ENCODE measurements around the gene RAPGEF4. TPM values are rescaled to one million over a fixed set of nuclear protein-coding genes. Genes with fewer than 3 reads are reported as not detected.

RAPGEF4 gene
- total and polyA plus RNA-seq, 2 of the 4 experiments (the other 2 are of a cell fraction): 1.7 to 3.2 TPM

DNA sequence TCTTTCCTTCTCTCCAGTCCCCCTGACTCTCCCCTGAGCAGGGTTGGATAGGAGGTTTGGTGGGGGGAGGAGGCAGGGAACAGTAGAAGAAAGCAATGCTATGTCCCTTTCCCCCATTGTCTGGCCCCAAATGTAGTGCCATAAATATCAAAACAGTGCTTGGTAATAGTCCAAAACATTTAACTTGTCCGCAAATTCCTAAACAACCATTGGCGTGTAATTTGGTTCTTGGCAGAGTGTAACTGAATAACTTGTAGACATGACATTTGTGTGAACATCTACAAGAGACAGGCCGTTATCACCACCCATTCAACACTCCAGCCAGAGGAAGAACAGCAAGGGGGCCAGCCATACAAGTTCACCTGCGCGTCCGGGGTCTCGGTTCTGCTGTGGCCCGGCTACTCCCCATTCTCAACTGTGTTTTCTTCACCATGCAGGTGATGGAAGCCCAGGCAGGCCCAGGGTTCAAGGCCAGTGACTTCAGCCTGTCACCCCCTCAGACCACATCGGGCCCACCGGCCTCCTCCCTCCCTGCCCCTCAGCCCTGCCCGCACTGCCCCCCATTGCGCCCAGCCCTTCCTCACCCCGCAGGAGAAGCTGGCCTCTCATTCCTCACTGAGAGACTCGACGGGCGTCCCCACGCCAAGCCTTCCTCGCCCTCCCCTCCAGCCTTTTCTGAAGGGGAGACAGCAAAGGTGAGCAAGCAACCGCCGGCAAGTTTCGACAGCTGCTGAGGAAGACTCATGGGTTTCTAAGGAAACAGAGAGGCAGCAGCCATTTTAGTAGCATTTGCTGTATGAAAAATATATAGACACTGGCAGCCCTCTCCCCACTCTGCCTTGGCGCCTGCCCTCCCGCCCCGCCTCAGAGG is 699 bp upstream of the RAPGEF4 start:
- Histone ChIP-seq H3K27me3 (ENCODE audit: control insufficient read depth, insufficient read depth, low read length) (peaks cover 7% of the 10 kb centered on the region; the same call in 1 of the 2 replicates), H3K36me3 (ENCODE audit: control insufficient read depth, insufficient read depth, low read length) (no peaks in the 10 kb centered on the region), H4K5ac (ENCODE audit: low read depth, low read length) (no peak overlapping the region), H4K91ac (ENCODE audit: insufficient read depth, low read depth, low read length) (no peak overlapping the region), H4K8ac (ENCODE audit: low read depth in 2 of 2, low read length in 2 of 2) (no peak overlapping the region; a peak in 1 of 4 replicates), H3K56ac (ENCODE audit: extremely low read depth, insufficient read depth, low read length) (no peak overlapping the region), H3K4me2 (ENCODE audit: low read depth, low read length) (peak overlapping the region; percentile 44), H2BK20ac (ENCODE audit: low read depth, low read length) (no peak overlapping the region), H2AK5ac (ENCODE audit: low read depth, low read length) (no peak overlapping the region; the same call in 1 of the 2 replicates), H2AK9ac (replicated peaks; ENCODE audit: low read depth, low read length, poor library complexity) (no peak overlapping the region), H2AFZ (replicated peaks; ENCODE audit: low read length, poor library complexity) (peak overlapping the region; percentile 86), H3K4ac (ENCODE audit: low read depth, low read length) (no peak overlapping the region), H3K79me1 (ENCODE audit: low read depth in 1 of 2, low read length in 2 of 2) (no peaks in the 10 kb centered on the region), H3K27ac (ENCODE audit: insufficient read depth, low read length) (no peak overlapping the region), H2BK15ac (ENCODE audit: low read depth, low read length) (no peak overlapping the region), H3K9me3 (ENCODE audit: control insufficient read depth, insufficient read depth, low read length) (no peaks in the 10 kb centered on the region), H3K9me1 (ENCODE audit: insufficient read depth, low read length) (no peaks in the 10 kb centered on the region), H3K18ac (ENCODE audit: low read depth, low read length) (no peak overlapping the region), H3K4me1 (ENCODE audit: control insufficient read depth, insufficient read depth, low read length) (peaks cover 4% of the 10 kb centered on the region), H3K14ac (replicated peaks; ENCODE audit: low read depth, low read length) (no peak overlapping the region), H4K20me1 (ENCODE audit: insufficient read depth, low read length) (no peaks in the 10 kb centered on the region), H3K4me3 (ENCODE audit: insufficient read depth, low read depth, low read length) (peak overlapping the region; percentile 81), H2BK5ac (ENCODE audit: low read depth, low read length, poor library complexity, severe bottlenecking) (no peak overlapping the region), H2BK120ac (ENCODE audit: low read depth, low read length) (no peak overlapping the region), H3K23ac (ENCODE audit: low read depth, low read length) (no peak overlapping the region), H3K9ac (ENCODE audit: low read depth, low read length) (no peak overlapping the region)
- ATAC-seq (ENCODE audit: low read depth) (peak; percentile 19), DNase-seq (no peak)
- no TSS peak for BruUV-seq (replicated peaks)
- WGBS, 2 experiments (ENCODE audit: extremely low coverage in 2 of 2, insufficient read length in 1 of 2): no CpG with 5 or more reads among the region's 24 CpGs
- ChIA-PET CTCF (no interaction called here), POLR2A (ENCODE audit: unreplicated experiment) (no interaction called here)
- TF ChIP-seq CHD1 (IDR thresholded peaks at IDR 0.05; ENCODE audit: low read depth, low read length) (no peak), RCOR1 (IDR thresholded peaks at IDR 0.05; ENCODE audit: insufficient replicate concordance, low read length) (no peak), MAFK (IDR thresholded peaks at IDR 0.05; ENCODE audit: low read depth, low read length) (no peak), BHLHE40 (IDR thresholded peaks at IDR 0.05; ENCODE audit: low read depth, low read length) (no peak), SMC3 (IDR thresholded peaks at IDR 0.05; ENCODE audit: low read depth, low read length) (no peak), CEBPB (IDR thresholded peaks at IDR 0.05; ENCODE audit: low read depth, low read length) (no peak), RAD21 (IDR thresholded peaks at IDR 0.05; ENCODE audit: low read length) (no peak), NFE2L2 (IDR thresholded peaks at IDR 0.05; ENCODE audit: low read depth, low read length) (no peak), RFX5 (IDR thresholded peaks at IDR 0.05; ENCODE audit: low read depth, low read length) (no peak)
- TF ChIP-seq, protein P1, sequence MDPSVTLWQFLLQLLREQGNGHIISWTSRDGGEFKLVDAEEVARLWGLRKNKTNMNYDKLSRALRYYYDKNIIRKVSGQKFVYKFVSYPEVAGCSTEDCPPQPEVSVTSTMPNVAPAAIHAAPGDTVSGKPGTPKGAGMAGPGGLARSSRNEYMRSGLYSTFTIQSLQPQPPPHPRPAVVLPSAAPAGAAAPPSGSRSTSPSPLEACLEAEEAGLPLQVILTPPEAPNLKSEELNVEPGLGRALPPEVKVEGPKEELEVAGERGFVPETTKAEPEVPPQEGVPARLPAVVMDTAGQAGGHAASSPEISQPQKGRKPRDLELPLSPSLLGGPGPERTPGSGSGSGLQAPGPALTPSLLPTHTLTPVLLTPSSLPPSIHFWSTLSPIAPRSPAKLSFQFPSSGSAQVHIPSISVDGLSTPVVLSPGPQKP (IDR thresholded peaks at IDR 0.05; ENCODE audit: borderline replicate concordance, low read depth, low read length): no peak
- TF ChIP-seq, protein P2, sequence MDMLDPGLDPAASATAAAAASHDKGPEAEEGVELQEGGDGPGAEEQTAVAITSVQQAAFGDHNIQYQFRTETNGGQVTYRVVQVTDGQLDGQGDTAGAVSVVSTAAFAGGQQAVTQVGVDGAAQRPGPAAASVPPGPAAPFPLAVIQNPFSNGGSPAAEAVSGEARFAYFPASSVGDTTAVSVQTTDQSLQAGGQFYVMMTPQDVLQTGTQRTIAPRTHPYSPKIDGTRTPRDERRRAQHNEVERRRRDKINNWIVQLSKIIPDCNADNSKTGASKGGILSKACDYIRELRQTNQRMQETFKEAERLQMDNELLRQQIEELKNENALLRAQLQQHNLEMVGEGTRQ (IDR thresholded peaks at IDR 0.05; ENCODE audit: low read depth, low read length): no peak
- dilution Hi-C loops (cut with HindIII; ENCODE audit: low sequenced_read_pairs, unreplicated experiment): no loop called here
- in situ Hi-C loops (cut with MboI; ENCODE audit: low sequenced_read_pairs): no loop called here
- intact Hi-C loops (cut with micrococcal nuclease): no loop called here

Data from IMR-90 (cell line).